DMS 273 treated with DMSO at 0.1 percent for 48 hours (cell line): Measurements from ENCODE around the gene IER2.
"Not testable (repeated sequence)": the region's sequence is repeated elsewhere in the genome, so short reads cannot be mapped to it uniquely, and the experiment has no call there.

Source experiments
- DNase-seq: peaks from one replicate; lab custom pipeline; 2025; lab: John Stamatoyannopoulos, UW

The IER2 gene

GRCh38 chr19:13164343-13165161 lies 14.3 kb downstream of the IER2 start:
- DNase-seq: peak; percentile 41

GRCh38 chr19:13165162-13165997 lies 15.2 kb downstream of the IER2 start:
- no peak for DNase-seq

DNA sequence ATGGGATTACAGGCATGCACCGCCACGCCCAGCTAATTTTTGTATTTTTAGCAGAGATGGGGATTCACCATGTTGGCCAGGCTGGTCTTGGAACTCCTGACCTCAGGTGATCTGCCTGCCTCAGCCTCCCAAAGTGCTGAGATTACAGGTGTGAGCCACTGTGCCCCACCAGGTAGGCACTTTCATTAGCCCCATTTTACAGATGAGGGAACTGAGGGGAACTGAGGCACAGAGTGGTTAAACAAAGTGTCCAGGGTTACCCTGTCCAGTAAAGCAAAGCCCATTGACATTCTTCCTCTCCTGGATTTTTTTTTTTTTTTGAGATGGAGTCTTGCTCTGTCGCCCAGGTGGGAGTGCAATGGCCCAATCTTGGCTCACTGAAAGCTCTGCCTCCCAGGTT lies 15.9 kb downstream of the IER2 start:
- DNase-seq: not testable (repeated sequence)

GRCh38 chr19:13169769-13170168 lies 19.6 kb downstream of the IER2 start:
- DNase-seq: no peak

DNA sequence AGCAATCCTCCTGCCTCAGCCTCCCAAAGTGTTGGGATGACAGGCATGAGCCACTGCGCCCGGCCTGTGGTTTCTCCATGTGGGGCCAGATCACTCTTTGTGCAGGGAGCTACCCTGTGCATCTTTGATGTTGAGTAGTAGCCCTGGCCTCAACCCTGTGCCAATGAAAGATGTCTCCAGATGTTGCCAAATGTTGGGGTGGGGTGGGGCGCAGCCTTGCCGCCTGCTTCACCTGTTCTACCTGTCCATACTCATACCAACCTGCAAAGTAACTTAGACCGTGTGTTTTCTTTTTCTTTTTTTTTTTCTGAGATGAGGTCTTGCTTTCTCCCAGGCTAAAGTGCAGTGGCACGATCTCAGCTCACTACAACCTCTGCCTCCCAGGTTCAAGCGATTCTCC lies 20.9 kb downstream of the IER2 start:
- no peak for DNase-seq

GRCh38 chr19:13172346-13173138 lies 22.3 kb downstream of the IER2 start:
- DNase-seq: peak; percentile 41

- no peak for DNase-seq
These were observed 23.0 kb downstream of the IER2 start for GRCh38 chr19:13173139-13173737.

- no peak for DNase-seq
These were observed 26.1 kb downstream of the IER2 start for GRCh38 chr19:13176345-13176744.

- not testable (repeated sequence) for DNase-seq
These were observed 27.4 kb downstream of the IER2 start for GRCh38 chr19:13177584-13177983.

GRCh38 chr19:13178291-13178690 lies 28.1 kb downstream of the IER2 start:
- DNase-seq: not testable (repeated sequence)

DNA sequence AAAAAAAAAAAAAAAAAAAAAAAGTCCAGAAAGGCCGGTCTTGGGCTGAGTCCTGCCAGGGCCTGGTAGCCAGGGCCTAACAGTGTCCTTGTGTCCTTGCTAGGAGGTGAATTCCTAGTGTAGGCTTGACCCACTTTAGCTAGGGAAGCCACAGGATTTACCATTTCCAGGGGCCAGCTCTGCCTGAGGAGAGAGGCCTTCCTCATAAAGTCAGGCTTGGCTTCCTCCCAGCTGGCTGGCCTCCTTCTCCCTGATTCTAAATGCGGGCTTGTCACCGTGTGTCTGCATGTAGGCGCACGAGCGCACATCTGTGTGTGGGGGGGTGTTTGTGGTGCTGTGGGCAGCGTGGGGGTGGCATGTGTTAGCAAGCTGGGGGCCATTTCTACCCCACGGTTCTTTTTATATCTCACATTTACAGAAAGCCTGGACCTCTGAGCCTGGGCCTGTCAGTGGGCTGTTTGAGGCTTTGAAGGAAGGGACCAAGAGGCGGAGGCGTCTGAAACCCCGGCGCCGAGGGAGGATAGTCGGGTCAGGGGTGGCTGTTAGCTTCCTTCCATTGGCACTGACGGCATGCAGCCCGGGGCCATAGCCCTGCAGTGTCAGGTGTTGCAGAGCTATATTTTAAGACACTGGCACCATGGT lies 31.7 kb downstream of the IER2 start:
- no peak for DNase-seq

GRCh38 chr19:13184926-13185325 lies 34.7 kb downstream of the IER2 start:
- not testable (repeated sequence) for DNase-seq

- not testable (repeated sequence) for DNase-seq
These were observed 35.8 kb downstream of the IER2 start for GRCh38 chr19:13185763-13186657.

- not testable (repeated sequence) for DNase-seq
These were observed 36.5 kb downstream of the IER2 start for GRCh38 chr19:13186688-13187087.

- DNase-seq: no peak
These were observed 37.2 kb downstream of the IER2 start for GRCh38 chr19:13187419-13187818.

- no peak for DNase-seq
These were observed 39.4 kb downstream of the IER2 start for GRCh38 chr19:13189600-13189999.

GRCh38 chr19:13190781-13191540 lies 40.8 kb downstream of the IER2 start:
- DNase-seq: no peak

DNA sequence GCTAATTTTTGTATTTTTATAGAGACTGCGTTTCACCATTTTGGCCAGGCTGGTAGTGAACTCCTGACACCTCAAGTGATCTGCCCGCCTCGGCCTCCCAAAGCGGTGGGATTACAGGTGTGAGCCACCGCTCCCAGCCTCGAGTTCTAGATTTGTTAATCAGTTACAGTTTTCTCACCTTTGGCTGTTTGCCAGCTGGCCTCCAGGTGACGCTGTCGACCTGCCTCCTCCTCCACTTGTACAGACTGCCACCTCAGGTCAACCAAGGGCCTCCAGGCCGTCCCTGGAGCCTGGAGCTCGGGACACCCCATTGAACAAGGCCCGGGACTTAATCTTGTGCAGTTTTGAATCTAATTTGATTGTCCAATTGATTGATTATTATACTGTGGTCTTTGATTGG lies 45.5 kb downstream of the IER2 start:
- DNase-seq: no peak

DNA sequence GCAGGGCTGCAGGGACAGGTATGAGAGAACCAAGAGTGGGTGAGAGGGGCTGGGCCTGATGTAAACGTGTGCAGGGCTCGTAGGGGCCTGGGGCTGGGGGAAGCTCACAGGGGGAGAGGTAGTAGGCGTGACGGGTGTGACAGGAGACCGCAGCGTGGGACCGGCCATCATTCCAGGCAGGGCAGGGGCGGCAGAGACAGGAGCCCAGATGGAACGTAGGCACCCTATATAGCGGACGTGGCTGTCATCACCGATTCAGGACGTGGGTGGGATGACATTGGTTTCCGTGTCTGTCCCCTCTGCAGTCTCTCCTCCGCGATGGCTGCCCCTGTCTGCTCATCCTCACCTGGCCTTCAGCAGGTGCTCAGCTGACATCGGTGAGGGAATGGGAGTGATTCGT lies 48.4 kb downstream of the IER2 start:
- DNase-seq: no peak

GRCh38 chr19:13202112-13202511 lies 51.9 kb downstream of the IER2 start:
- DNase-seq: not testable (repeated sequence)
